SU-DHL-6 (cell line): ENCODE results near the gene TMEM108.

ENCODE experiments used
- CTCF ChIP-seq: fragments of 200-600 bp; sonication (generic); IDR thresholded peaks from one replicate; pipeline ENCODE4 v1.5.1; 2017; ENCODE audit warnings: antibody characterized with exemption, mild to moderate bottlenecking, low read length, moderate library complexity; ENCODE audit not compliant: insufficient read depth, poor library complexity, severe bottlenecking
- EZH2phosphoT487 ChIP-seq: fragments of 200-600 bp; sonication (generic), shearing (Covaris generic); conservative IDR thresholded peaks from 2 replicates; pipeline ENCODE4 v1.6.1; 2018; ENCODE audit warnings: mild to moderate bottlenecking, antibody characterized with exemption, low read length, moderate library complexity, mixed read lengths

GRCh38 chr3:133256787-133257483 lies 218.7 kb downstream of the TMEM108 start:
- TF ChIP-seq EZH2phosphoT487 = no peak
- TF ChIP-seq CTCF = no peak
